Measurements from ENCODE around the gene PPP1R13B. TPM values are rescaled to one million over a fixed set of nuclear protein-coding genes. Genes with fewer than 3 reads are reported as not detected.
A peak's percentile ranks its signal among the peaks of the same experiment; 100 is the strongest.

Gene PPP1R13B
- total RNA-seq, 1 donor from 2014 or later, result 40.3 TPM

GRCh38 chr14:103699261-103699661, 148.1 kb downstream of the PPP1R13B start:
- no peak overlapping the region for H3K27ac Mint-ChIP-seq
- TF ChIP-seq, protein P1, sequence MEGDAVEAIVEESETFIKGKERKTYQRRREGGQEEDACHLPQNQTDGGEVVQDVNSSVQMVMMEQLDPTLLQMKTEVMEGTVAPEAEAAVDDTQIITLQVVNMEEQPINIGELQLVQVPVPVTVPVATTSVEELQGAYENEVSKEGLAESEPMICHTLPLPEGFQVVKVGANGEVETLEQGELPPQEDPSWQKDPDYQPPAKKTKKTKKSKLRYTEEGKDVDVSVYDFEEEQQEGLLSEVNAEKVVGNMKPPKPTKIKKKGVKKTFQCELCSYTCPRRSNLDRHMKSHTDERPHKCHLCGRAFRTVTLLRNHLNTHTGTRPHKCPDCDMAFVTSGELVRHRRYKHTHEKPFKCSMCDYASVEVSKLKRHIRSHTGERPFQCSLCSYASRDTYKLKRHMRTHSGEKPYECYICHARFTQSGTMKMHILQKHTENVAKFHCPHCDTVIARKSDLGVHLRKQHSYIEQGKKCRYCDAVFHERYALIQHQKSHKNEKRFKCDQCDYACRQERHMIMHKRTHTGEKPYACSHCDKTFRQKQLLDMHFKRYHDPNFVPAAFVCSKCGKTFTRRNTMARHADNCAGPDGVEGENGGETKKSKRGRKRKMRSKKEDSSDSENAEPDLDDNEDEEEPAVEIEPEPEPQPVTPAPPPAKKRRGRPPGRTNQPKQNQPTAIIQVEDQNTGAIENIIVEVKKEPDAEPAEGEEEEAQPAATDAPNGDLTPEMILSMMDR (IDR thresholded peaks at IDR 0.05; ENCODE audit: unreplicated experiment), result no peak
- H3K9me3 Mint-ChIP-seq (ENCODE audit: low read depth), result no peaks in the 10 kb centered on the region
- H3K27me3 Mint-ChIP-seq, result no peaks in the 10 kb centered on the region
- DNase-seq (ENCODE audit: low spot score, unreplicated experiment), result no peak
- H3K36me3 Mint-ChIP-seq (ENCODE audit: insufficient read depth), result peaks cover 2% of the 10 kb centered on the region
- H3K4me1 Mint-ChIP-seq (ENCODE audit: low read depth), result peaks cover 5% of the 10 kb centered on the region
- no peak overlapping the region for H3K4me3 Mint-ChIP-seq (ENCODE audit: low read depth)

GRCh38 chr14:103698380-103699260, 148.8 kb downstream of the PPP1R13B start:
- H3K36me3 Mint-ChIP-seq (ENCODE audit: insufficient read depth), result peaks cover 5% of the 10 kb centered on the region
- H3K4me3 Mint-ChIP-seq (ENCODE audit: low read depth), result no peak overlapping the region
- DNase-seq (ENCODE audit: low spot score, unreplicated experiment), result no peak
- TF ChIP-seq, protein P1 (IDR thresholded peaks at IDR 0.05; ENCODE audit: unreplicated experiment), result no peak
- H3K27ac Mint-ChIP-seq, result no peak overlapping the region
- H3K27me3 Mint-ChIP-seq, result no peaks in the 10 kb centered on the region
- peaks cover 5% of the 10 kb centered on the region for H3K4me1 Mint-ChIP-seq (ENCODE audit: low read depth)
- no peaks in the 10 kb centered on the region for H3K9me3 Mint-ChIP-seq (ENCODE audit: low read depth)

- no peaks in the 10 kb centered on the region for H3K27me3 Mint-ChIP-seq
- peaks cover 4% of the 10 kb centered on the region for H3K36me3 Mint-ChIP-seq (ENCODE audit: insufficient read depth)
- TF ChIP-seq, protein P1 (IDR thresholded peaks at IDR 0.05; ENCODE audit: unreplicated experiment), result no peak
- DNase-seq (ENCODE audit: low spot score, unreplicated experiment), result no peak
- peaks cover 5% of the 10 kb centered on the region for H3K4me1 Mint-ChIP-seq (ENCODE audit: low read depth)
- no peak overlapping the region for H3K4me3 Mint-ChIP-seq (ENCODE audit: low read depth)
- H3K27ac Mint-ChIP-seq, result no peak overlapping the region
- no peaks in the 10 kb centered on the region for H3K9me3 Mint-ChIP-seq (ENCODE audit: low read depth)
Observed at GRCh38 chr14:103697603-103698379, 149.6 kb downstream of the PPP1R13B start.

DNA sequence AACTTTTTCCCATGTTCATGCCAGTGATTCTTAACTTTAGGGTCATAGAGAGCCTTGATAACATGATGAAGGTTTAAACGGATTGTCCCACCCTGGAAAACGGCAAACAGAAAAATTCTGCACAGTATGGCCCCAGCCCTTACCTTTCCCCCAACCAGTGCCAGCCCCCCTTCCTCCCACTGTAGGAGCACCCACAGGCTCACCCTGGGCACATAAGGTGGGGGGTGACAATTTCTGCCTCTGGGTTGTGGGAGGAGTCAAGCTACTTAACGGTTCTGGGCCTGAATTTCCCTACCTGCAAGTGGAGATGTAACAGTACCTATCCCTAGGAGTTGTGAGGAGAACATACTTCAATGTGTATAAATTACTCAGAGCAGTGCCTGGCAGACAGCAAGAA, 150.2 kb downstream of the PPP1R13B start:
- Mint-ChIP-seq H3K4me3 (ENCODE audit: low read depth) (no peak overlapping the region), H3K36me3 (ENCODE audit: insufficient read depth) (peaks cover 4% of the 10 kb centered on the region), H3K9me3 (ENCODE audit: low read depth) (no peaks in the 10 kb centered on the region), H3K27ac (peak overlapping the region; percentile 37), H3K27me3 (no peaks in the 10 kb centered on the region), H3K4me1 (ENCODE audit: low read depth) (peaks cover 5% of the 10 kb centered on the region)
- DNase-seq (ENCODE audit: low spot score, unreplicated experiment), result no peak
- TF ChIP-seq, protein P1 (IDR thresholded peaks at IDR 0.05; ENCODE audit: unreplicated experiment), result no peak

- peaks cover 5% of the 10 kb centered on the region for H3K4me1 Mint-ChIP-seq (ENCODE audit: low read depth)
- H3K27me3 Mint-ChIP-seq, result no peaks in the 10 kb centered on the region
- no peak overlapping the region for H3K4me3 Mint-ChIP-seq (ENCODE audit: low read depth)
- TF ChIP-seq, protein P1 (IDR thresholded peaks at IDR 0.05; ENCODE audit: unreplicated experiment), result no peak
- no peak for DNase-seq (ENCODE audit: low spot score, unreplicated experiment)
- peaks cover 4% of the 10 kb centered on the region for H3K36me3 Mint-ChIP-seq (ENCODE audit: insufficient read depth)
- H3K27ac Mint-ChIP-seq, result peak overlapping the region; percentile 87
- H3K9me3 Mint-ChIP-seq (ENCODE audit: low read depth), result no peaks in the 10 kb centered on the region
Observed at GRCh38 chr14:103696466-103697071, 150.8 kb downstream of the PPP1R13B start.
